SK-N-SH treated with all-trans-retinoic acid at 6 μM for 48 hours (cell line): ENCODE results near the gene RBM4.

Source experiments
- ATAC-seq: fragments of 200-7000 bp; cut with Tn5 transposase; 3 replicates; pipeline ENCODE4 v1.9.1; 2020; ENCODE audit warnings: mild to moderate bottlenecking, moderate library complexity
- ARNTL ChIP-seq: fragments of 450-650 bp; formaldehyde crosslinking; IDR thresholded peaks from 2 replicates; pipeline ENCODE4 v1.5.0; 2020; ENCODE audit warnings: low read depth, mild to moderate bottlenecking, moderate library complexity, borderline replicate concordance
- BACH2 ChIP-seq: fragments of 250-450 bp; sonication (Bioruptor Pico); IDR thresholded peaks from 2 replicates; pipeline ENCODE4 v1.9.0; 2021; ENCODE audit warnings: mild to moderate bottlenecking, borderline replicate concordance
- CSDC2 ChIP-seq: fragments of 250-450 bp; sonication (Bioruptor Pico); IDR thresholded peaks from 2 replicates; pipeline ENCODE4 v1.5.0; 2020; ENCODE audit warnings: mild to moderate bottlenecking, moderate library complexity
- ESRRG ChIP-seq: fragments of 250-450 bp; sonication (Bioruptor Pico); IDR thresholded peaks from 2 replicates; pipeline ENCODE4 v1.6.1; 2021; ENCODE audit warnings: mild to moderate bottlenecking
- ISL1 ChIP-seq: fragments of 250-450 bp; sonication (Bioruptor Pico); IDR thresholded peaks from 2 replicates; pipeline ENCODE4 v2.1.2; 2022; ENCODE audit warnings: mild to moderate bottlenecking, moderate library complexity
- OSR1 ChIP-seq: fragments of 250-450 bp; sonication (Bioruptor Pico); IDR thresholded peaks from 2 replicates; pipeline ENCODE4 v1.8.0; 2022; ENCODE audit warnings: moderate library complexity, mild to moderate bottlenecking, inconsistent platforms
- RARB ChIP-seq: fragments of 250-450 bp; sonication (Bioruptor Pico); IDR thresholded peaks from 2 replicates; pipeline ENCODE4 v1.8.0; 2021; ENCODE audit warnings: mild to moderate bottlenecking, moderate library complexity
- TCF4 ChIP-seq: fragments of 250-450 bp; sonication (Bioruptor Pico); IDR thresholded peaks from 2 replicates; pipeline ENCODE4 v1.8.0; 2021; ENCODE audit warnings: mild to moderate bottlenecking, moderate library complexity, borderline replicate concordance
- TSHZ2 ChIP-seq: fragments of 250-450 bp; sonication (Bioruptor Pico); IDR thresholded peaks from 2 replicates; pipeline ENCODE4 v1.5.0; 2020; ENCODE audit warnings: mild to moderate bottlenecking, moderate library complexity
- ZC3H10 ChIP-seq: fragments of 250-450 bp; sonication (Bioruptor Pico); IDR thresholded peaks from 2 replicates; pipeline ENCODE4 v1.5.1; 2021; ENCODE audit warnings: mild to moderate bottlenecking, moderate library complexity
- ZFP3 ChIP-seq: fragments of 250-450 bp; sonication (Bioruptor Pico); IDR thresholded peaks from 2 replicates; pipeline ENCODE4 v1.5.0; 2020; ENCODE audit warnings: mild to moderate bottlenecking, moderate library complexity
- ZFP30 ChIP-seq: fragments of 450-650 bp; formaldehyde crosslinking; IDR thresholded peaks from 2 replicates; pipeline ENCODE4 v1.5.0; 2022; ENCODE audit warnings: mild to moderate bottlenecking, moderate library complexity
- ZNF565 ChIP-seq: fragments of 450-650 bp; formaldehyde crosslinking; conservative IDR thresholded peaks from 2 replicates; pipeline ENCODE4 v1.5.0; 2020; ENCODE audit warnings: low read depth, mild to moderate bottlenecking, moderate library complexity
- ZNF70 ChIP-seq: fragments of 450-650 bp; formaldehyde crosslinking; IDR thresholded peaks from 2 replicates; pipeline ENCODE4 v1.5.0; 2020; ENCODE audit warnings: mild to moderate bottlenecking, moderate library complexity
- ZNF8 ChIP-seq: fragments of 450-650 bp; formaldehyde crosslinking; IDR thresholded peaks from 2 replicates; pipeline ENCODE4 v1.5.0; 2020; ENCODE audit warnings: mild to moderate bottlenecking, moderate library complexity
- TF ChIP-seq, protein P1 (sequence below): fragments of 250-450 bp; sonication (Bioruptor Pico); IDR thresholded peaks from 2 replicates; pipeline ENCODE4 v1.8.0; 2021; ENCODE audit warnings: low read depth, mild to moderate bottlenecking, moderate library complexity, borderline replicate concordance
- TF ChIP-seq, protein P2 (sequence below): fragments of 250-450 bp; sonication (Bioruptor Pico); IDR thresholded peaks from 2 replicates; pipeline ENCODE4 v1.8.0; 2020; ENCODE audit warnings: mild to moderate bottlenecking, moderate library complexity, borderline replicate concordance
- TF ChIP-seq, protein P3 (sequence below): fragments of 250-450 bp; sonication (Bioruptor Pico); IDR thresholded peaks from 2 replicates; pipeline ENCODE4 v1.5.1; 2021; ENCODE audit warnings: mild to moderate bottlenecking, moderate library complexity

Gene RBM4

DNA sequence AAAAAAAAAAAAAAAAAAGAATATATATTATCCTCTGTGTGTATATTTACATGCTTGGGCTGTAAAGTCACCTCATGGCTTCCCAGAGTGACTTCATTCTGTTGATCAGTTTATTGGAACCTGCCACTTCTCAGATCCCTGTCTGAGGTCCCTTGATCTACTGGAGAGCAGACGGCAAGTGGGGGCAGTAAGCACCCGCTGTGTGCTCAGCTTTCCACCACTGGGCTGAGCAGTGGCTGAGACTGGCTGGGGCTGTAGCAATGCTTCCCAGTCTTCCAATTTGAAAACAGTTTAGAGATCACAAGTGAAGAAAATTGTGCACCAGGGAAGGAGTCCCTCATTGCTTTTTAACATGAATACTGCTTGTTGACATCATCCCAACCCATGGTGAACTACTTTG is 46.1 kb downstream of the RBM4 start:
- ATAC-seq, result no peak
- no peak for TF ChIP-seq ARNTL
- no peak for TF ChIP-seq ZFP3
- TF ChIP-seq ZC3H10 (CRISPR knock-in tag), result no peak
- TF ChIP-seq ISL1 (CRISPR knock-in tag), result no peak
- TF ChIP-seq, protein P1, sequence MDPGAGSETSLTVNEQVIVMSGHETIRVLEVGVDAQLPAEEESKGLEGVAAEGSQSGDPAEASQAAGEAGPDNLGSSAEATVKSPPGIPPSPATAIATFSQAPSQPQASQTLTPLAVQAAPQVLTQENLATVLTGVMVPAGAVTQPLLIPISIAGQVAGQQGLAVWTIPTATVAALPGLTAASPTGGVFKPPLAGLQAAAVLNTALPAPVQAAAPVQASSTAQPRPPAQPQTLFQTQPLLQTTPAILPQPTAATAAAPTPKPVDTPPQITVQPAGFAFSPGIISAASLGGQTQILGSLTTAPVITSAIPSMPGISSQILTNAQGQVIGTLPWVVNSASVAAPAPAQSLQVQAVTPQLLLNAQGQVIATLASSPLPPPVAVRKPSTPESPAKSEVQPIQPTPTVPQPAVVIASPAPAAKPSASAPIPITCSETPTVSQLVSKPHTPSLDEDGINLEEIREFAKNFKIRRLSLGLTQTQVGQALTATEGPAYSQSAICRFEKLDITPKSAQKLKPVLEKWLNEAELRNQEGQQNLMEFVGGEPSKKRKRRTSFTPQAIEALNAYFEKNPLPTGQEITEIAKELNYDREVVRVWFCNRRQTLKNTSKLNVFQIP, result no peak
- no peak for TF ChIP-seq ZNF8 (CRISPR knock-in tag)
- TF ChIP-seq, protein P2, sequence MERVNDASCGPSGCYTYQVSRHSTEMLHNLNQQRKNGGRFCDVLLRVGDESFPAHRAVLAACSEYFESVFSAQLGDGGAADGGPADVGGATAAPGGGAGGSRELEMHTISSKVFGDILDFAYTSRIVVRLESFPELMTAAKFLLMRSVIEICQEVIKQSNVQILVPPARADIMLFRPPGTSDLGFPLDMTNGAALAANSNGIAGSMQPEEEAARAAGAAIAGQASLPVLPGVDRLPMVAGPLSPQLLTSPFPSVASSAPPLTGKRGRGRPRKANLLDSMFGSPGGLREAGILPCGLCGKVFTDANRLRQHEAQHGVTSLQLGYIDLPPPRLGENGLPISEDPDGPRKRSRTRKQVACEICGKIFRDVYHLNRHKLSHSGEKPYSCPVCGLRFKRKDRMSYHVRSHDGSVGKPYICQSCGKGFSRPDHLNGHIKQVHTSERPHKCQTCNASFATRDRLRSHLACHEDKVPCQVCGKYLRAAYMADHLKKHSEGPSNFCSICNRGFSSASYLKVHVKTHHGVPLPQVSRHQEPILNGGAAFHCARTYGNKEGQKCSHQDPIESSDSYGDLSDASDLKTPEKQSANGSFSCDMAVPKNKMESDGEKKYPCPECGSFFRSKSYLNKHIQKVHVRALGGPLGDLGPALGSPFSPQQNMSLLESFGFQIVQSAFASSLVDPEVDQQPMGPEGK (CRISPR knock-in tag), result no peak

DNA sequence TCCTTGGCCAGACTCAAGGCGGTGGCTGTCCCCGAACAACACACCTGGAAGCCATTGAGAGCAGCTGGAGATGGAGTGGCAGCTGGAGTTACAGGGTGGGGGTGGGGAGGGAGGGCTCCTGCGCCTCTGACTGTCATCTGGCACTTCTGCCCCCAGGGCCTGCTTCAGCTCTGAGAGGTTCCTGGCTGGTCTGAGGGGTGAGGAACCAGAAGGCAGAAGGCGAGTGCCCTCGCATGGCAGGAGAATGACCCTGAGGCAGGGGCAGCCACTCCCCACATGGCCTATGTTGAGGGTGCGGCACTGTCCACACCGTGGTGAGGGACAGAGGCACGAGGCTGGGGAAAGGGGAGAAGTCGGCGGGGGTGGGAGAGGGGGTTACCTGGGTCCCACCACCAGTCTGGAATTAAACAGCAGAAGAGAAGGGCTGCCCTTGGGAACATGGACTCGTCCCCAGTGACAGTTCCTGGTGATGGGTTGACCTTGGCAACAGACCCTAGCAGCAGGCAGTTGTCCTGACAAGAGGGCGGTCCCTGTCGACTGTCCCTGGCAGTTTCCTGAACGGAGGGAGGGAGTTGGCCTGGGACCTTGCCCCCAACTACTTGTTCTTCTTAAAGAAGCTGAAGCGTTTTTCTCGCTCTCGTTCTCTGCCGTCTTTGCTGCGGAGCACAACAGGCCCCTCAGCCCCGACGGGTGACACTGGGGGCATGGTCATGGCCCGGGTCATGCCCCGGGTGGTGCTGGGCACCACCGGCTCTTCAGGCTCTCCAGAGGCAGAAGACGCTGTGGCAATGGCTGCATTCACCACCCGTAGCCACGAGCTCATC is 47.0 kb downstream of the RBM4 start:
- TF ChIP-seq ZFP3 (no peak), ESRRG (CRISPR knock-in tag) (no peak), ZNF8 (CRISPR knock-in tag) (no peak)
- ATAC-seq, result no peak

DNA sequence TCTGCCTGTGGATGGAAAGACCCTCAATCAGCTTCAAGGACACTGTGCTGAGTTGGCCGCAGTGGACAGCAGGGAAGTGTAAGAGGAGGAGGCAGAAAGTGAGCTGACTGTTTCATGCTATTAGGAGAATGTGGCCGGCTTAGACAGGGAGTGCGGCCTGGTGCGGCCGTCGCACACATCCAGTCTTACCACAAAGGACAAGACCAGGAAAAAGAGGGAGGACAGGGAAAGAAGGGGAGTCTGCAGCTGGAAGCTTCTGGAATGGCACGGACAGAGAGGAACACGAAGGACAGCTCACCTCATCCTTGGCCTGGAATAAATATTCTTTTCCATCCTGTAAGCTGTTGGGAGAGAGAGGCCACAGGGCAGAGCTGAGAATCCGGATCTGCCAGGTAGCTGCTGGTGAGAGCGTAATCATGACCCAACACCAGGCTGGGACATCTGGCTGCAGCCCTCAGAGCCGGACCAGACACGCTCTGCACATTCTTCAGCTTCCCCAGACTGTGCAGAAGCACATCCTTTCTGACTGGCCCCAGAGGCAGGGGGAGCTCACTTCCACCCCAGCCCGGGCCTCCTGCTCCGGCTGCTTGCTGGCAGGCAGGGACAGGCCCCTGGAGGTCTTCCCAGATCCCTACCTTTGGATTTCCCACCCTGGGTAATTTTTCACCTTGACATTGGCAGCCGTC is 47.7 kb downstream of the RBM4 start:
- ATAC-seq, result no peak
- no peak for TF ChIP-seq ZNF565 (CRISPR knock-in tag)
- no peak for TF ChIP-seq RARB (CRISPR knock-in tag)
- TF ChIP-seq OSR1 (CRISPR knock-in tag), result no peak
- no peak for TF ChIP-seq TCF4 (CRISPR knock-in tag)
- TF ChIP-seq ZNF8 (CRISPR knock-in tag), result no peak
- TF ChIP-seq ARNTL, result no peak
- TF ChIP-seq, protein P3, sequence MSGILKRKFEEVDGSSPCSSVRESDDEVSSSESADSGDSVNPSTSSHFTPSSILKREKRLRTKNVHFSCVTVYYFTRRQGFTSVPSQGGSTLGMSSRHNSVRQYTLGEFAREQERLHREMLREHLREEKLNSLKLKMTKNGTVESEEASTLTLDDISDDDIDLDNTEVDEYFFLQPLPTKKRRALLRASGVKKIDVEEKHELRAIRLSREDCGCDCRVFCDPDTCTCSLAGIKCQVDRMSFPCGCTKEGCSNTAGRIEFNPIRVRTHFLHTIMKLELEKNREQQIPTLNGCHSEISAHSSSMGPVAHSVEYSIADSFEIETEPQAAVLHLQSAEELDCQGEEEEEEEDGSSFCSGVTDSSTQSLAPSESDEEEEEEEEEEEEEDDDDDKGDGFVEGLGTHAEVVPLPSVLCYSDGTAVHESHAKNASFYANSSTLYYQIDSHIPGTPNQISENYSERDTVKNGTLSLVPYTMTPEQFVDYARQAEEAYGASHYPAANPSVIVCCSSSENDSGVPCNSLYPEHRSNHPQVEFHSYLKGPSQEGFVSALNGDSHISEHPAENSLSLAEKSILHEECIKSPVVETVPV, result no peak
- TF ChIP-seq ZC3H10 (CRISPR knock-in tag), result no peak
- TF ChIP-seq BACH2 (CRISPR knock-in tag), result no peak
- TF ChIP-seq, protein P2 (CRISPR knock-in tag), result no peak
- no peak for TF ChIP-seq ISL1 (CRISPR knock-in tag)

DNA sequence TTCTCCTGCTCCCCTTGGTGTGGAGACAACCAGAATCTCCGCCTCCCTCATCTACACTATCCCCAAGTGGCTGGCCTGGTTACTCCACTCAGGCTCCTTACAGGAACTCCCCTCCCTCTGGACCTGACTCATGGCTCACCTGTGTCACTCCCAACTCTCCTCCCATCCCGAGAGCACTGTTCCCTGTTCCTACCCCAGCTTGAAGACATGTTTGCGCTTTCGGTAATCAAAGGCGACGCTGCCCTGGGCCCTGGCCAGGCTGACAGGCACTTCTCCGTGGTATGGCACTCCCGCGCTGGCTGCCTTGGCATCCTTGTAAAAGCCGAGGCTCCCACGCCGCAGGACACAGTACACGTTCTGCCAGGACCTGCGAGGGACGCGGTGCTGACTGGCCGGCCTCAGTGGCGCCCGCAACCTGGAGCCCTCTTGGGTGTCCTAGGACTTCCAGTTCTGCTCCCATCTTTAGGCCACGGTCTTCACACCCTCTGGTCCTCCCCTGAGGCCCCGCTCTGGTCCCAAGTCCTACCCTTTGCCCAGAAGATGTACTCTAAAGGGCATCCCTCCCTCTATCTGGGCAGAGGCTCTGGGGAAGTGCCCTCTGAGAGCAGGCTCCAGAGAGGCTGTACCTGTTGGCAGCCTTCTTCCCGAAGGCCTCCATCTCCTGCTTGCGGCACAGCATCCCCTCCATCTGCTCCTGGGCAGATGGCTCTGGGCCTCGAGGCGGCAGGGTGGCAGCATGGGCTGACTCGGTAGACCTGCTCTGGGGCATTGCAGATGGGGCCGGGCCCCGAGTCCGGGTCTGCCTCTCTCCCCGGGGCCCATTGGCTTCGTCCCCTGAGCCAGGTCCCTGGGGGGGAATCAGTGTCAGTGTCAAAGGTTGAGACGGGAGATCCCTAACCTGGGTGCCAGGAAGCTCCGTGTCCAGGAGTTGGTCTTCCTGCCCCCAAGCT is 48.6 kb downstream of the RBM4 start:
- ATAC-seq, result no peak
- TF ChIP-seq ZNF70 (CRISPR knock-in tag) (no peak), ZNF8 (CRISPR knock-in tag) (no peak), ZFP3 (no peak), ZFP30 (CRISPR knock-in tag) (no peak), TSHZ2 (no peak), ESRRG (CRISPR knock-in tag) (no peak), ZNF565 (CRISPR knock-in tag) (no peak), CSDC2 (no peak), ARNTL (no peak)
- TF ChIP-seq, protein P3, result no peak
- TF ChIP-seq, protein P2 (CRISPR knock-in tag), result no peak
